Hepatocyte (in vitro differentiated cells): Measurements from ENCODE around the gene EXOC6.

Experiments
- EZH2 ChIP-seq: fragments of 200-600 bp; sonication (generic); IDR thresholded peaks from 2 replicates; pipeline ENCODE4 v1.6.1; 2016; ENCODE audit warnings: antibody characterized with exemption, mild to moderate bottlenecking, borderline replicate concordance
- EZH2phosphoT487 ChIP-seq: fragments of 200-600 bp; sonication (generic); IDR thresholded peaks from one replicate; pipeline ENCODE4 v1.6.1; 2018; ENCODE audit warnings: antibody characterized with exemption, mild to moderate bottlenecking, low read depth, moderate library complexity; ENCODE audit not compliant: unreplicated experiment, severe bottlenecking
- TF ChIP-seq, protein P1 (sequence below): fragments of 200-600 bp; sonication (generic); IDR thresholded peaks from 2 replicates; pipeline ENCODE4 v1.5.1; 2016; ENCODE audit warnings: antibody characterized with exemption, mild to moderate bottlenecking; ENCODE audit not compliant: poor library complexity

DNA sequence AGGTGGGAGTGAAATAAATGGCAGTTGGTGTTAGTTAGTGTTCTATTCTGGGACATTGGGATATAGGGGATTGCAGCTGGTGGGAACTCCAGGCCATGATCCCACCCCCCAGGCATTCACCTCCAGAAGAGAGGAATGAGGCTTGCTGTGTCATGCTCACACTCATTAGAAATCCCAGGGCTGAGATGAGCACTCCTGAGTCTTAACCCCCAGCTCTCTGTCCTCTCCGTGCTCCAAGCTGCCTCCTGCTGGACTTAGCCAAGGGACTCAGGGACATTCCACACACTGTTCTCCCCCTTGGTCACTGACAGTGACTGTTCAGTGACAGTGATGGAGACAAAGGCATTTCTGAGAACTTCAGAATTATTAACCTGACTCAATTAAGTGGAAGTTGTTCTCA lies 246.9 kb downstream of the EXOC6 start:
- TF ChIP-seq, protein P1, sequence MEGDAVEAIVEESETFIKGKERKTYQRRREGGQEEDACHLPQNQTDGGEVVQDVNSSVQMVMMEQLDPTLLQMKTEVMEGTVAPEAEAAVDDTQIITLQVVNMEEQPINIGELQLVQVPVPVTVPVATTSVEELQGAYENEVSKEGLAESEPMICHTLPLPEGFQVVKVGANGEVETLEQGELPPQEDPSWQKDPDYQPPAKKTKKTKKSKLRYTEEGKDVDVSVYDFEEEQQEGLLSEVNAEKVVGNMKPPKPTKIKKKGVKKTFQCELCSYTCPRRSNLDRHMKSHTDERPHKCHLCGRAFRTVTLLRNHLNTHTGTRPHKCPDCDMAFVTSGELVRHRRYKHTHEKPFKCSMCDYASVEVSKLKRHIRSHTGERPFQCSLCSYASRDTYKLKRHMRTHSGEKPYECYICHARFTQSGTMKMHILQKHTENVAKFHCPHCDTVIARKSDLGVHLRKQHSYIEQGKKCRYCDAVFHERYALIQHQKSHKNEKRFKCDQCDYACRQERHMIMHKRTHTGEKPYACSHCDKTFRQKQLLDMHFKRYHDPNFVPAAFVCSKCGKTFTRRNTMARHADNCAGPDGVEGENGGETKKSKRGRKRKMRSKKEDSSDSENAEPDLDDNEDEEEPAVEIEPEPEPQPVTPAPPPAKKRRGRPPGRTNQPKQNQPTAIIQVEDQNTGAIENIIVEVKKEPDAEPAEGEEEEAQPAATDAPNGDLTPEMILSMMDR, result no peak
- TF ChIP-seq EZH2, result no peak
- TF ChIP-seq EZH2phosphoT487, result no peak
